HG03066 (cell line): Measurements from ENCODE around the gene ZNF862.

Source experiments
- ATAC-seq: cut with Tn5 transposase; IDR thresholded peaks from one replicate; pipeline ENCODE4 v1.9.1; 2021; ENCODE audit warnings: low read depth; ENCODE audit not compliant: unreplicated experiment

The ZNF862 gene

DNA sequence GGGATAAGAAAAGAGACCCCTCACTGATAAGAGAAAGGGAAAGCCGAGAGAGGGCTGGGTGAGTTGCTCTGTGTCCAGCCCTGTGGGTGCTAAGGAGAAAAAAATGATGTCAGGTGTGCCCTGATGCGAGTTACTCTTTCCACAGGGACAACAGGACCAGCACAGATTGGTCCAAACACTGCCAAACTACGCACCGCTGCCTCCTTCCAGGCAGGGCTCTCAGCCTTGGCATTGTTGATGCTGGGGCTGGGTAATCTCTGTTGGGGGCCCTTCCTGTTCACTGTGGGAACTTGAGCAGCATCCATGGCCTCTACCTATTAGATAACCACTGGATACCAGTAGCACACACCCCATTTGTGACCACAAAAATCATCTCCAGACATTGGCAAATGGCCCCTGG lies 25.3 kb downstream of the ZNF862 start:
- ATAC-seq: no peak

DNA sequence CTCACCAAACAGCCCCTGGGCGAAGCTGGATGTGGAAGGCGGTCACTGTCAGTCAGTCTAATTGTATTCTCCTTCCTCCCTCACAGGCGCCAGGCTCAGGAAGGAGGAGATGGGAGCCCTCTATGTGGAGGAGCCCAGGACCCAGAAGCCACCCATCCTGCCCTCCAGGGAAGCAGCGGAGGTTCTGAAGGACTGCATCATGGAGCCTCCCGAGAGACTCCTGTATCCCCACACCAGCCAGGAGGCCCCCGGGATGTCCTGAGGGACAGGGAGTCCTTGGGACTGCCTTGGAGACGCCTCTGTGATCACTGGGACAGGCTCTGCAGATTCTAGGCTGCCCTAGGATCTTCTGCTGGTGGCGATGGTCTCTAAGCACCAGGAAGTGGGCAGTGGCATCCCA lies 25.8 kb downstream of the ZNF862 start:
- no peak for ATAC-seq

DNA sequence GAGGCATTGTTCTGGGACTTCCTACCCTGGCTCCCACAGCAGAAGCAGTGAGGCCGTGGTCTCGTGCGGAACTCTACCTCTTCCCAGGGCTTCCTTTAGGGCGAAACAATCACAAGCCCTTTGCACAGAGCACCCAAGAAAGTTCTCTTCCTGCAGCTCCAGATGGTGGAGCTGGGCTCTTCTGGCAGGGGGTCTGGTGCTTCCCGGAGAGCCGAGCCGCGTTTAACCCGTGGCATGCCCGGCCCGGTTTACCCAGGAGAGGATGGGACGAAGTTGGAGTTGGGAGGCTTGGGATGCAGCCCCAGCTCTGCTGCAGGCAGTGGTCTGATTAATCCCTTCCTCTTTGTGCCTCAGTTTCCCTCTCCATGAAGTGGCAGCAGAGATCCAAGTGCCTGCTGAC lies 26.6 kb downstream of the ZNF862 start:
- no peak for ATAC-seq

DNA sequence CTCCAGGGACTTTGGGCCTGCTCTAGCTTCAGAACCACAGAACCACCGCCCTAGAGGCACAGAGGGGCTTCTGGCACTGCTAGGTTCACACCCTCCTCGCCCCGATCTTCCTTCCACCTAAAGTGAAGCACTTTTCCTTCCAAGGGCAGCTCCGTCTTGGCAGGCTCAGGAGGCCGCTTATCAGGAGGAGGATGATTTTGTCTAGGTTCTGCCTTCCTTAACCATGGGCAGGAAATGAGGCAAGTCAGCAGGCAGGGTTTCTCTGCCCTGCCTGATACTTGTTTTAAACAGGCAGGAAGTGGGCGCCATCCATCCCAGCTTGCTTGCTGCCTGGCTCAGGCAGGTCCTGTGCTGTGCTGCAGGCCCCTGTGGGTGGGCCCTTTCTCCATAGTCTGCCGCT lies 27.3 kb downstream of the ZNF862 start:
- no peak for ATAC-seq

DNA sequence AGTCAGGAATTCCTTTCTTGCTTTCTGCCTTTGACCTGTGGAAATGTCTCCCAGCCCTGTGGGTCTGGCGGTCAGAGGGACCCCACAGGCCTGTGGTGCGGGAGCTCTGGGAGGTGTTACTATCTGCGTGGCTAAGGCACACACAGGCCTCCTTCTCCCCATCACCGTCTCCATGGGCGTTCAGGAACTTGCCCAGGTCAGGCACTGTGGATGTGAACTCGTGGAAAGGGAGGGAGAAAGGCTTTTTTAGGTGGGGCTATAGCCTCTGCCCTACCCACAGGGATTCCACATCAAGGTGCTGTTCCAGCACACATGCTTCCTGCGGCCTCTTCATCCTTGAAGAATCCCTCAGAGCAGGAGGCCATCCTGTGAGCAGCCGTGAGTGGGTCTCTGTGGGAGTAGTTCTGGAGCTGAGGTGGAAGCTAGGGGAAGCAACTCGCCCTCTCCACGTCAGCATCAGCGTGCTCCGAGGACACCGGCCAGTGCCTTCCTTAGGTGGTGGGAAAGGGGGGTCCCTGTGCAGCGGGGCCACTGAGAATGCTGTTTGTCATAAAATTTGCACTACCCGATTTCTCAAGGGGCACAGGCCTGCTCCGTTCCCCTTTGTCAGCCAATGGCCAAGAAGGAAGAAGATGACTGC lies 28.1 kb downstream of the ZNF862 start:
- no peak for ATAC-seq

DNA sequence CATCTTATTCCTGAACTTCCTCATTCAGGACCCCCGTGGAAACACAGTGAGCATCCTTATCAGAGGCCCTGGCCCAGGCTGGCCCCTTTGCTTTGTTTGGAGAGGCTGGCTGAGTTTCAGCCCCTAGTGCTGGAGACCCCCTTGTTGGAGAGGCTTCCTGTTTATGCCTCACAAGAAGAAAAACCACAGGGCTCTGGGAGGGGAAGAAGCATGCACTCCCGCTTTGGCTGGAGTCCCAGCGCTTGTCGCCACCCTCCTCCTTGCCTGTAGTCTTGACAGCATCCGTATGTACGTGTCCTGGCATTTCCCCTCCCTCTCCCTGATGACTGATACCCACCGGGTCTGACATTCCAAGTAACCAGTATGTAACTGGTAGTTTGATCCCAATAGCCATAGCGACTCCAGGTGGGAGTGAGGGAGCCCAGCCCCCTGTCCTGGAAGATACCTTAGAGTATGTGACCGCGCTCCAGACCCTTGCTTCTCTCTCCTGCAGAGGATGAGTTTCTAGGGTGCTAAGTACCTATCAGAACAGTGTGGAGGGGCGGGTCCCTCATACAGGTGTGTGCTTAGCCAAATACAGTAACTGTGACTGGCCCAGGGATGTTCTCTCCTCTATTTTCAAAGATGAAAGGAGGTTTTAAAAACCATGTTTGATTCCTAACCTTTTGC lies 28.7 kb downstream of the ZNF862 start:
- ATAC-seq: no peak

DNA sequence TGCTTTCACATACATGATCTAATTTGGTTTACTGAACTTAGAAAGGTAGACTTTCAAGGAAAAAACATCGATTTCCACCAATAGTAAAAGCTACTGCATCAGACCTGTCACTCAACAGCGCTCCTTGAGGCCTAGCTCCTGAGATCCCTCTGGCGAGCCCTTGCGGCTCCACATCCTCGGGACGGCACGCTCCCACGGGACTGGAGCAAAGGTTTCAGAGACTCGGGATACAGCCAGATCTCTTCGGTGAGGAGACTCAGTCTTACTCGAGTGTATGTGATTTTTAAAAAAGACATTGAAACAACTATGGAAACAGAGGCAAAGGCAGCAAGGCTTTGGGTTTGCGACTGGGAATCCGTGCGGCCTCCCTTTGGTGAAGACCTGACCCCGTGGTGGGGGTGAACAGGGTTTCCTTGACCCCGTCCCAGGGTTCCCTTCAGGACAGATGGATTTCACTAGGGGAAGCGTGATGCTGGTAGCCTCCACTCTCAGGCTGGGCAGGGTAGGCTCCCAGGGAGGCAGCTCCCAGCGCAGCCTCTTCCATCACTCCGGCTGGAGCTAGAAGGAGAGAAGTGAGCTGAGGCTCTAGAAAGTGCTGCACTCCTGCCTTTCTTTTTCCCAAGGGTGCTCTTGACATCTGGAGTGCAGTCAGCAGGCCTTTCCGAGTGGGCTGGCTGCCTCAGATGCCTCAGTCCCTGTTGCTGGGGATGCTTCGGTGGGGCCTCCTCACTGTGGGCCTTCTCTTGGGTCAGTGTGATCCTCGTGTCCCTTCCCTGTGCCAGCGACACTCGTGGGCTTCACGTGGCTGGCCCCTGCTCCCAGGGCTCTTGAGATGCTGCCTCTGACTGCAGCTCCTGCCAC lies 29.8 kb downstream of the ZNF862 start:
- no peak for ATAC-seq

DNA sequence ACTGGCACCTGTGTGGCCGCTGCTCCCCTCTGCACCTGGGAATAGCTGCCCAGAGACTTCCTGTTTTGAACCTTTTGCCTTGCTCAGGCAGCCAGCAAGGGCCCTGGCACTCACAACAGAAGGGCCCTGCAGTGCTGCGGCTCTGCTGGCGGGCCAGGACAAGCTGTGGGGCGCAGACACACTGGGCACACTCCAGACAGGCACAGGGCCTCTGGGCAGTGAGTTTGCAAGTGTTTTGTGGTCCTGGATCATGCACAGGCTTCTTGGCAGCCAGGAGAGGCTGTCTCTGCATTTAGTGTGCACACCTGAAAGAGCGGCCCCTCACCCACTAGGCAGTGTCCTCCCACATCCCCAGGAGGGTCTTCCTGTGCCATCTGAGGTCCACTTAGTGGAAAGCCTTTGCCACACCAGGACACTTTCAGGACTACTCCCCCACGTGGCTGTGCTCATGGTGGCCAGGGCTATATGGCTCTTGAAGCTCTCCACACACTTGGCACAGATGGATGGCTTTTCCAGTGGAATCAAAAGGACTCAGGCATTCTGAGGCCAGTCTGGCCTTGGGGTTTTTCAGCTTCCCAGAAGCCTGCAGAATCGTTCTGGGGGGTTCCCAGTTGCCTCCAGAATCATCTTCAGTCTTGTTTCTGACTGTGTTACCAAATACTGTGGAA lies 30.6 kb downstream of the ZNF862 start:
- ATAC-seq: no peak

DNA sequence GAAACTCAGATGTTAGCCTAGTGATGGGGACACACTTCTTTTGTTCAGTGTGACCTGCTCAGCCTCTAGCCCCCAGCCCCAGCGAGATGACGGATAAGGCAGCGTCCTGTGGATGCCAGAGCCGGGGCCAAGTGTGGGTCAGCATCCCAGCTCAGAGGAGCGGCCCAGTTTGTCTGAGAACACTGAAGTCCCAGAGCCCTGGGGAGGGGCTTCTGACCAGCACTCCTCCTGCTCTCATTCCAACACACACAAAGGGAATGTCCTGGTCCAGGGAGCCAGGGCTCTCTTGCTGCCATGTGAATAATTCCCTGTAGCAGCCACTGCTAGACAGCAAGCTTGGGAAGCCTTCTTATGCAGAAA lies 31.1 kb downstream of the ZNF862 start:
- no peak for ATAC-seq

DNA sequence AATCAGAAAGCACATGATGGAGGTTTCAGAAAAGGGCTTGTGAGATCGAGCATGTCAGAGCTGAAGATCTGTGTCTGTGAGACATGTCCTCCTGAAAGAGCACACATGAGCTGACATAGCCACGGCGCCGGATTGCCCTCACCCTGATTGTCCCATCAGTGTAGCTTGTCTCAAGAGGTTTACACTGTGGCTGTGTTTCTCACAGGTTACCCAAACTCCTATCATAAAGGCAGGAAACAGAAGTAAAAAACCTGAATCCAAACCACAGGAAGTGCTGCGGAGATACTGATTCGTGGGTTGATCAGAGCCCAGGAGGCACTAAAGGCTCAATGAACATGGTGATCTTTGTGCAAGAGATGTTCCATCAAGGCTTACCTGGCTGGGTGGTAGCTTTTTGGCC lies 31.7 kb downstream of the ZNF862 start:
- no peak for ATAC-seq

DNA sequence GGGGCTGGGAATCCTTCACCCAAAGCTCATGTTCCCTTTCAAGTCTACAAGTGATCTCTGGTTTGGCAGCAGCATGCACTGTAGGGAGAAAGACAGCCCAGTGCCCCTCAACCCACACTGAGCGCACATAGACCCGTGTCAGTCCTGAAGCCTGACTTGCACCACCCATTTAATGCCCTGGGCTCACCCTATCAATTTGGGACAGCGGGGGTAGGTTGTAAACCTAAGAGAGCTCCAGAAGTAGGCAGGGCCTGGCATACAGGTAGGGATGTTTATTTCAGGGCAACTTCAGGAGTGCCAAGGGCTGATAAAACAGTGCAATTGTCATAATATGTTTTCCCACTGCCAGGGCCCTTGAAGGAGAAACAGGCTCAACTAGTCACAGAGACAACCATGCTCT lies 32.1 kb downstream of the ZNF862 start:
- no peak for ATAC-seq

DNA sequence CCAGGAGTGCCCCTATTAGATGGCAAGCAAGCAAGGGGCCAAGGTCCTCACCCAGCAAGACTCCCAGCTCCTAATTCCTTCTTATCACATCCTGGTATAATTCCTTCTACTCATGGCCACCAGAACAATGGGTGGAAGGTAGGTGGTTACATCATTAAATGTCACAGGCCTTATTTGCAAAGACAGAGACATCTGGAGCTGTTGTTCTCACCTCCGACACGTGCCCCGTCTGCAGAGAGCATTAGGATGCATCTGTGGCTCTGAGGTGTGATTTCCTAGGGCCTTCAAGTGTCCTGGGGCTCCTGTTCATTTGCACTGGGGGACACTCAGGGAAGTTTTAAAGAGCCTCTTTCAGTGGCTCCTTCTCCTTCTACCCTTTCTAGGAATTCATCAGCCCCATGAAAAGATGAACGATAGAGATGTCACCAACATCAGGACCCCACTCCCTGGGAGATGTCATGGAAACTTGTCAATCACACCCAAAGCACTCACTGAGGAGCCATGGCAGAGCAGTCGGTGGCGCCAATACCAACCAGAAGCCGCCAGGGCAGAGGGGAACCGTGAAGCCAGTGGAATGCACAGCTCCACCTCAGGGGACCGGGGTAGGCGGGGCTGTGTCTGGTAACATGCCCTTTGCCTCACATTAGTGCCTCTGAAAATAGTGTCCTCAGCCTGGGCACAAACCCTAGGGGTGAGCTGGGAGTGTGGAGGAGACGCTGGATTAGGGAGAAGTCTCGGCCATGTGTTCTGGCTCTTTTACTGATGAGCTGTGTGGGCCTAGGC lies 32.7 kb downstream of the ZNF862 start:
- ATAC-seq: no peak

DNA sequence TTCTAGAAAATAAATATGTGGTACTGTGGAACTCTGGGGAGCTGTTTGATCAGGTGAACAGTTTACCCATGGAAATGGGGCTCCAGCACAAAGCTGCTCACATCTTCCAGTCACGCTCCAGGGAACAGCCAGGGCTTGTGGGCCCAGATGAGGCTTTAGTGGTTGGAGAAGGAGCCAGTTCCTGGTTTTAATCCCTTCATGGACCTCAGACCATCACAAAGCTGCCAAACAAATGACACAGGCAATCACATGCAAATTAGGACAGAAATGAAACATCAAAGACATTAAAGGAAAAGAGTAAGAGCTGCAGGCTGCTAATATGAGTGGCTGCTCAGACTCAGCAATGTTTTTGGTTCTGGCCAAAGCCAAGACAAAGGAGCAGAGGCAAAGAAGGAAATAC lies 33.4 kb downstream of the ZNF862 start:
- ATAC-seq: no peak

DNA sequence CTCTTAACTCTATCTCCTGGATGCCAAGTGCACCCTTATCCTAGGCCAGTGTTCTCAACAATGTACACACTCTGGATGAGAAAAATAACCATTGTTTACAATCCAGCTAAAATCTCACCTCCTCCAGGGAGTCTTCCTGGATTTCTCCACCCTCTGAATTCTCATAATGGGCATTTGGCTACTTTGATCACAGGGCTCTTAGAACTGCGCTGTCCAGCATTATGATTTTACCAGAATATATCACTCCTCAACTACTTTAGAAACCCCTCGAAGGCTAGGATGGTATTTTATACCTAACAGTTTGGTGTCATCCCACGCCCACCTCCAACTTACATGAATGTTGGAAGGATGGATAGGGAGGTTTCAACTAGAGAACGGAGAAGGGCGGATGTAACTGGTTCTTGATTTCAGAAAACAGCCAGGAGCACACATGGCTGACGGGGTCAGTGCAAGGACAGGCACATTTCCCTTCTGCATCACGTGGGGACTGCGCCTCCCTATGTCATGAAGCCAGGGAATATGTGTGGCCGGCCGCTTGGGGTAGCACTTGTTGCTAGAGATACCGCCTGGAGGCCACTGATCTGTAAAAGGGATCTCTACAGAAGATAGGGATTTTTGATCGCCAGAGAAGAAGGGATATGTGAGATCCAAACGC lies 34.4 kb downstream of the ZNF862 start:
- peak; percentile 19 for ATAC-seq

DNA sequence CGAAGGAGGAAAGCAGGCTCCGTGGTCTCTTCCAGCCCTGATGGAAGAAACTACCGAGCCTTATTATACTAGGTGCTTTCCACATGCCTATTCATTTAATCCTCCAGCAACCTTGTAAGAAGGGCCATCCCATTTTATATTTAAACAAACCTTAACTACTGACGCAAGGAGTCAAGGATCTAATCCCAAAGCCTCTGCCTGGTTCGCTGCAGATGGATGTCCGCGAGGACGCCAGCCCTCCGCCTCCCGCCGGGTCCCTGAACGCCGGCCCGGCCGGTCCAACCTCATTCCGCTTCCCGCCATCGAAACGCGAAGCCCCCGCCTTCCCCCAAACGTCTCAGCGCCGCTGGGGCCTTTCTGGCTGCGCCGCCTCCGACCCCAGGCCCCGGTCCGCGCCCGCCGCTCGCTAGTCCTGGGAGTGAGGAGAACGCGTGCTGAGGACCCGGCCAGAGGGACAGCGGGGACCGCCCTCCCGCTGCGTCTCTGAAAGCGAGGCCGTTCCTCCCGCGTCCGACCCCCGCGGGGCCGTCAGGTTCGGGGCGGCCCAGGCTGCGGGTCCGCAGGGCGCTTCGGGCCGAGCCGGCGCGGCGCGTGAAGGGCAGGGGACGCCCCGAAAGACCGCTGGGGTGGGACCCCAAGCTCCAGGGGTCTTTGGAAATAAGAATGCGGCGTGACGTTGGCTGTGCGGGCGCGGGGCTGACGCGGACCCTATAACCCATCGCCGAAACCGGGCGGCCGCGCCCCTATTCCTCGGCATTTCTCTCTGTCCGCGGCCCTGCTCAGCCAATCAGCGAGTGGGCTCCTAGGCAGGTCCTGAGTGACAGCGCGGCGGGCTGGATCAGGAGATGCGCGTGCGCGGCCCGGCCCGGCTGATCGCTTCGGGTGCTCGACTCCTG lies 35.1 kb downstream of the ZNF862 start, which contains the start of gene ATP6V0E2:
Gene ATP6V0E2 (plus strand): TSS at position 896 of the 896 bp plus-strand sequence. CDS start 97 bp downstream, outside the sequence.
- peak; percentile 88 for ATAC-seq

DNA sequence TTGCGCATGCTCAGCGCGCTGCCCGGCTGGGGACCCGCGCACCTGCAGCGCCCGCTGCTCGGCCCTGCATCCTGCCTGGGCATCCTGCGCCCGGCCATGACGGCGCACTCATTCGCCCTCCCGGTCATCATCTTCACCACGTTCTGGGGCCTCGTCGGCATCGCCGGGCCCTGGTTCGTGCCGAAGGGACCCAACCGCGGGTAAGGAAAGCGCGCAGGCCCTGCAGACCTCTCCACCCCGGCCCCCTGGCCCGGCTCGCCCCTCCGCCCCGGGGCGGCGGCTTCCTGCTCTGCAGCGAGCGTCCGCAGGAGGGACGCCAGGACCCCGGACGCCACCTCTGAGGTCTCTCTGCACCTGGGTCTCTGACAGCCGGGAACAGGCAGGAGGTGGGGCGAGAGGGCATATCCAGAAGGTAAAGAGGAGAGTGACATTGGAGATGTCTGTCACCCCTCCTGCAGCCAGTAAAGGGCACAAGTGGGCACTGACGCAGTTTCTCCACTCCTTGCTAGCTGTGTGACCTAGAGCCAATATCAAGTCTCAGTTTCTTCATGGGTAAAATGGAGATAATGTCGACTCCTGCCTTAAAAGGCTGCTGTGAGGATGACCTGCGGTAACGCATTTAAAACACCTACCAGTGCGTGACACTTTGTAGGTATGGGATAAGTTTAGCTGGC lies 35.9 kb downstream of the ZNF862 start:
- peak; percentile 16 for ATAC-seq

DNA sequence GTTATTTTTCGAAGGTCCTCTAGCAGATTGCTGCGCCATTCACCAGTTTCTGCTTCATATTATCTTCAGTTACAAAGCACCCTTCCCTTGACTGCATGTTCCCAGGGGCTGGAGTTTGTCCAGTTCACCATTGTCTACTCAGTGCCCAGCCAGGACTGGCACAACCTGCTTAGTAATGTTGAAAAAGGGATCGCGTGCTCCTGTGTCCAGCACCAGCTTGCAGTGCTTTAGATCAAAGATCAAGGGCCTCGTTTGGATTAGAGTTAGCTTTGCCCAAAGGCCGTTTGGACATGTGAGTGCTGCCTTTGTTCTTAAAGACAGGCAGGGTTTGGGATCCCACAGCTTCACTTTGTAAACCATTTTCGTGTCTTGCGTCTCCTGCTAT lies 36.5 kb downstream of the ZNF862 start:
- no peak for ATAC-seq

DNA sequence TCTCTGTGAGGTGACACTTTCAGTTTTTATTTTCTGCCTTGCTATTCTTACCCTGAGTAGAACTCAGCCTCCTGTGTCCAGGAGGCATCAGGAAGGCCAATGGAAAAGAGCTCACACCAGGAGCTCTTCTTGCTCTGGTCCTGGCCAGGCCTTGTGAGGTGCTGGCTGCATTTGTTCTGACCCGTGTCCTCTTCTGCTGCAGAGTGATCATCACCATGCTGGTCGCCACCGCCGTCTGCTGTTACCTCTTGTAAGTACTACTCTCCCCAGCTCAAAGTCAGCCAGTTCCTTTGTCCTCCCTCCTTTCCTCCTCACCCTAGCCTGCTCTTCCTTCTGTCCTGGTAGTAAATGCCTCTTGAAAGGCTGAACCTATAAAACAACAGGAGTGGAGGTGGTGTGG lies 37.2 kb downstream of the ZNF862 start:
- ATAC-seq: no peak
